Middle frontal gyrus (tissue), 1 donor: ENCODE results near the gene AURKAIP1.
"Not testable (repeated sequence)": the region's sequence is repeated elsewhere in the genome, so short reads cannot be mapped to it uniquely, and the experiment has no call there.

Experiments used
- DNase-seq: peaks from one replicate; pipeline ENCODE4 v3.0.0-alpha.2; 2015; ENCODE audit warnings: low spot score; ENCODE audit errors: extremely low spot score

Gene AURKAIP1

DNA sequence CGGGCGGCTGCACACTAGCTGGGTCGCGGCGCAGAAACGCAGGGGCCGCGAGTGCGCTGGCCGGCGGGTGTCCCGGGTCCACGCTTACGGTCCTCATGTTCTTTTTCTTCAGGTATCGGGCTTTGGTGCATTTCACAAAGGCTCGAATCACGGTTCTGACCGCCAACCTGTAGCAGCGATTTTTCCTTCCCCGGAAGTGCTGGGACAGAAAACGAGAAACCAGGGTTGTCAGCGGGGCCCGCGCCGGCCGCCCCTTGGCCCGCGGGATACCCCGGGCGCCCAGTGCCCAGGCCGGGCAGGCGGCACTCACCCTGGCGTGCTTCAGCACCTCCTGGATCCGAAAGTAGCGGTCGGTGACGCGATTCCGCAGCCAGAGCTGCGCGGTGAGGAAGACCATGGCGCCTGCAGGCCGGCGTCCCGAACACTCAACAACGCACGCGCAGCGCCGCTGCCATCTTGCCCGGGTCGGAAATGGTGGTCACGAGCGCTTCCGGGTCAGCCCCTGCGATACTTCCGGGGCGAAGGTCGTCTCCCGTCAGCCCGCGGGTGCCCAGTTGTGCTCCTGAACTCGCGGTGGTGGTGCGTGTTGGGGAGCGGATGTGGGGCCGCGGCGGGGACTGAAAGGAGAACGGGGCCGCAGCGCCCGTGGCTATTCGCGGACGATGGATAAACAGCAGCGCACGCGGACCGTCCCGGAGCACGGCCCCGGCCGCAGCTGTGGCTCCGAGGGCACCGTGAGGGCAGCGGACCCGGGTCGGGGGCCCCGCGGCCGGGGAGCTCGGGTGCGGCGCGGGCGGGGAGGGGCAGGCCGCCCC lies 32.0 kb upstream of the AURKAIP1 start, which contains the start of gene MRPL20:
Gene MRPL20 (minus strand): TSS at position 473 of the 815 bp plus-strand sequence. CDS start 76 bp downstream, at position 397.
- DNase-seq: peak; percentile 93

DNA sequence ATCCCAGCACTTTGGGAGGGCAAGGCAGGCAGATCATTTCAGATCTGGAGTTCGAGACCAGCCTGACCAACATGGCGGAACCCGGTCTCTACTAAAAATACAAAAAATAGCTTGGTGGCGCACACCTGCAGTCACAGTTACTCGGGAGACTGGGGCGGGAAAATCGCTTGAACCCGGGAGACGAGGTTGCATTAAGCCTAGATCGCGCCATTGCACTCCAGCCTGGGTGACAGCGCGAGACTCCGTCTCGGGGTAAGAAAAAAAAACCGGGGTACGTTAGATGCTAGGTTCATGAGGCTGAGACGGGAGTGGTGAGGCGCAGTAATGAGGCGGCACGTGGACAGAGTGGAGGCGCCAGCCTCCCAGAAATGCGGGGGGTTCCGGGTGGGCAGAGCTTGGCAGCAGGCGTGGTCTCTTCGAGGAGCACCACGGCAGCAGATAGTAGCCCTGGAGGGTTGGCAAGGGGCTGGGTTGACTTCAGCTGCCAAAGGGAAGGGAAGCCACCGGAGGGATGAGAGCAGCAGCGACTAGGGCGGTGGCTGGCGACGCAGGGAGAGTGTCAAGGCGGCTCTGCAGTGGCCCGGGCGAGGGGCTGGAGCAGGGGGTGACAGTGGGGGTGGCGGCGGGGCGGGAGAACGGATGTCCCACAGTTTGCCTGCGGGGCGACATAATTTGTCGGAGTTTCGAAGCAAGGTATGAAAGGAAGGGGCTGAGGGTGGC lies 31.3 kb upstream of the AURKAIP1 start:
- DNase-seq: no peak

DNA sequence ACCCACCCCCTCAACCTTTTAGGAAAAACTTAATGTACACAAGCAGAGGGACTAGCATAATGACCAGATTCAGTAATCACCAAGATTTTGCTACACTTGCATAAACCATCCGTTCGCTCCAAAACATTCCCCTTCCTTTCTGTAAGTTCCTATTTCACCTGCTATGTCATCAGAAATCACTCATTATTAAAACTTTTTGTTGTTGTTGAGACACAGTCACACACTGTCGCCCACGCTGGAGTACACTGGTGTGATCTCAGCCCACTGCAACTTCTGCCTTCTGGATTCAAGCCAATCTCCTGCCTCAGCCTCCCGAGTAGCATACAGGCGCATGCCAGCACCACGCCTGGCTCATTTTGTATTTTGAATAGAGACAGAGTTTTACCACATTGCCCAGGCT lies 28.6 kb upstream of the AURKAIP1 start:
- no peak for DNase-seq

DNA sequence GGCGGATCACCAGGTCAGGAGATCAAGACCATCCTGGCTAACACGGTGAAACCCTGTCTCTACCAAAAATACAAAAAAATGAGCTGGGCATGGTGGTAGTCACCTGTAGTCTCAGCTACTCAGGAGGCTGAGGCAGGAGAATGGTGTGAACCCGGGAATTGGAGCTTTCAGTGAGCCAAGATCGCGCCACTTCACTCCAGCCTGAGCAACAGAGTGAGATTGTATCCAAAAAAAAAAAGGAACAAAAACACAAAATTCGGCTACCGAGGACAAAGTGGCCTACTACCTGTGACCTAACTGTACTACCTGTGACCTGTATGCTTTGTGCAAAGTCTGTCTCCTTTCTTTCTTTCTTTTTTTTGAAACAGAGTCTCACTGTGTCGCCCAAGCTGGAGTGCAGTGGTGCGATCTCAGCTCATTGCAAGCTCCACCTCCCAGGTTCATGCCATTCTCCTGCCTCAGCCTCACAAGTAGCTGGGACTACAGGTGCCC lies 27.9 kb upstream of the AURKAIP1 start:
- not testable (repeated sequence) for DNase-seq

- DNase-seq: no peak
These were observed 27.3 kb upstream of the AURKAIP1 start for GRCh38 chr1:1402072-1402900.

DNA sequence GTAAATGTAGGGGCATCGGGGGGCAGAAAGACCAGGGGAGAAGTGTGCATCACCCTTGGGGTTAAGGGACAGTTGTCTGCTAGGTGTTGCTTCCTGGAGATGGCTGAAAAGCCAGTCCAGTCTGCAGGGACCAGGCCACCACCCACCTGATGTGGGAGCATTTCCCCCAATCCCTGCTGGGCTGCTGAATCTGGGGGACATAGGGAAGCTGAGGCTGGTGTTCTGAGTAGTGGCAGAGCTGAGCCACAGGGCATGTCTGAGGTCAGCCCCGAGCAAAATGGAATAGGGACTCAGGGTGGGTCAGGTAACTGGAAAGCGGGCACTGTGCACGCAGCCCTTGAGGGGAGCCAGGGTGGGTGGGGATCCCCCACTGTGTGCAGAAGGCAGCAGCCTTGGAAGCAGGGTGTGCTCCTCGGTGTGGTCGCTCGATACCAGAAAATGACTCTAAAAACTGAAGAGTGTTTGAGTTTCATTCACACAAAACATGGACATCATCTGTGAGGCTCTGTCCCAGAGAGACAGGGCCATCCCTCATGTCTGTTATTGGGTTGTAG lies 26.5 kb upstream of the AURKAIP1 start:
- DNase-seq: no peak

- DNase-seq: no peak
These were observed 25.8 kb upstream of the AURKAIP1 start for GRCh38 chr1:1400576-1401456.

- DNase-seq: no peak
These were observed 25.0 kb upstream of the AURKAIP1 start for GRCh38 chr1:1399872-1400575.

- peak; percentile 95 for DNase-seq
These were observed 24.3 kb upstream of the AURKAIP1 start, which contains the start of gene CCNL2 for GRCh38 chr1:1399187-1399871. CCNL2 (minus strand) TSS chr1:1399335; CDS start chr1:1399306, 29 bp downstream.

DNA sequence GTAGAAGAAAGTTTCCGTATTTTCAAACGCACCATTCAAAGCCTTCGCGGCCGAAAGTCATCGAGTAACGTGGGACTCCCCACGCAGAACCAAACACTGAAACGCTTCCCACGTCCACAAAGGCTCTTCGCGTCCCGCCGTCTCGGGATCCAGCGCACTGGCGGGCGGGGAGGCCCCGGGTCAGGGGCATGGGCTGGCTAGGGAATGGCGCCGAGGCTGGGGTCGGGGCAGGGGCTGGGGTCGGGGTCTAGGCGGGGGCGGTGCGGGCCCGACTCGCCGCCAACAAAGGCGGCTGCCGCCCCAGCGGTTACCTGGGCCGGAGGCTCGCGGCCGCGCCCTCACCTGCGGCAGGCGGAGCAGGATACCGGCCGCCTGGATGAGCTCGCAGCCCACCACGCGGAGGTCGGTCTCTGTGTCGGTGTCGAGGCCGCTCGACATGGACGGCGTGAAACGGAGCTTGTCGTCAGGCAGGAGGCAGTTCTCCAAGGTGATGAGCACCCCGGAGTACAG lies 23.7 kb upstream of the AURKAIP1 start:
- no peak for DNase-seq

DNA sequence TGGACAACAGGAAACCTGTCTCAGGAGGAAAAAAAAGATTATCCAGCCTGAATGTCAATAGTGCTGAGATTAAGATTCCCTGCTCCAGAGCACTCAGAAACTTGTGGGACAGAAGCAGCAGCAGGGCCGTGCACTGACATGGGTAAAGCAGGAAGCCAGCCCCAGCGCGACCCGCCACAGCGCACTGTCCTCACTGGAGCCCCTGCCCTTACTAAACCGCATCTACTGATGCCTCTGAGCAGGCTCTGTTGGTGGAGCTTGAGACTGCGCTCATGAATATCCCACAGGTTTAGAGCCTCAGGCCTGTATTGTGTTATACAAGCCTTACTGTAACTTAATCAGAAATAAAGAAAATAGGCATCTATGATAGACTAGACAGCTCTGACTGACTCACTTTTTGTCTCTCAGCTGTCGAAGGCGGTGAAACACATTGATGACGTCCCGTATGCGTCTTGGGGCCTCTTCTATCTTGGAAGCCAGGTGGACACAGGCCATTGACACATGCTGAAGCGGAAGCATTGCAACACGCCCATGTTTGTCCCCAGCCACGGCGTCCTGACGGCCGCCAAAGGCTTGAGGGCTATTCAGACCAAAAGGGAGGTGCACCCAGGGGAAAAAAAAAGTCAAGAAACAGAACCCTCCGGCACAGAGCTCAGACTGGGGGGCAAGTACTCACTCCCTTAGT lies 23.0 kb upstream of the AURKAIP1 start:
- no peak for DNase-seq

GRCh38 chr1:1395166-1395565 lies 20.2 kb upstream of the AURKAIP1 start:
- no peak for DNase-seq

GRCh38 chr1:1394116-1394515 lies 19.1 kb upstream of the AURKAIP1 start:
- DNase-seq: no peak

GRCh38 chr1:1393428-1393827 lies 18.4 kb upstream of the AURKAIP1 start:
- no peak for DNase-seq

GRCh38 chr1:1393014-1393413 lies 18.0 kb upstream of the AURKAIP1 start:
- no peak for DNase-seq

GRCh38 chr1:1391225-1391624 lies 16.2 kb upstream of the AURKAIP1 start:
- DNase-seq: no peak

DNA sequence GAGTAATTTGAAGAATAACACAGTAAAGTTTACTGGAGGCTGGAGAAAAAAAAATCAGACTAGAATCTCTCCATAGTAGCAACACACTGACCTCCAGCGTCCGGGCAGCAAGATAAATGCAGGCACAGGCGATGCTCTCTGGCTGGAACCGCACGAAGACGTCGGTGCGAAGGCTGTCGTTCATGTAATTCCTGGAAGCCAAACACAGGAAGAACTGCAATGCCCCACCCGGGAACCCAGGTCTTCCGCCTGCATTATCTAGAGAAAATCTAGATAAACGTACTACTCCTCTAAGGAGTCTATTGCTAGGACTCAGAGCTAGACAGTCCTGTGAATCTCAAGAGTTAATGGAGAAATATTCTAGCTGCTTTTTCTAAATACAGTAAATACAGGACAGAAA lies 15.7 kb upstream of the AURKAIP1 start:
- no peak for DNase-seq

GRCh38 chr1:1388078-1388472 lies 13.1 kb upstream of the AURKAIP1 start:
- no peak for DNase-seq
